Measurements from ENCODE around the gene BICC1.
A peak's percentile ranks its signal among the peaks of the same experiment; 100 is the strongest.

Gene BICC1

GRCh38 chr10:58810751-58811150 is 298.1 kb downstream of the BICC1 start:
- no peak for DNase-seq (ENCODE audit: low read depth)

GRCh38 chr10:58813573-58813972 is 300.9 kb downstream of the BICC1 start:
- no peak for DNase-seq (ENCODE audit: low read depth)
- H3K4me3 ChIP-seq (ENCODE audit: low read length): no peak overlapping the region

More at GRCh38 chr10:58810751-58811150, 298.1 kb downstream of the BICC1 start:
- no peak overlapping the region for H3K4me3 ChIP-seq (ENCODE audit: low read length)
- no peak for TF ChIP-seq CTCF (conservative IDR thresholded peaks at IDR 0.05; ENCODE audit: low read length)

GRCh38 chr10:58817201-58817846 is 304.7 kb downstream of the BICC1 start:
- no peak for TF ChIP-seq CTCF (conservative IDR thresholded peaks at IDR 0.05; ENCODE audit: low read length)
- no peak for DNase-seq (ENCODE audit: low read depth)
- no peak overlapping the region for H3K4me3 ChIP-seq (ENCODE audit: low read length)

More at GRCh38 chr10:58813573-58813972, 300.9 kb downstream of the BICC1 start:
- no peak for TF ChIP-seq CTCF (conservative IDR thresholded peaks at IDR 0.05; ENCODE audit: low read length)

- no peak overlapping the region for H3K4me3 ChIP-seq (ENCODE audit: low read length)
- peak; percentile 78 for DNase-seq (ENCODE audit: low read depth)
- TF ChIP-seq CTCF (conservative IDR thresholded peaks at IDR 0.05; ENCODE audit: low read length): no peak; the same call in 1 of the 2 replicates
Measured at GRCh38 chr10:58818900-58819299, 306.2 kb downstream of the BICC1 start.

- no peak overlapping the region for H3K4me3 ChIP-seq (ENCODE audit: low read length)
- DNase-seq (ENCODE audit: low read depth): no peak
- no peak for TF ChIP-seq CTCF (conservative IDR thresholded peaks at IDR 0.05; ENCODE audit: low read length)
Measured at GRCh38 chr10:58820386-58820785, 307.7 kb downstream of the BICC1 start.

- TF ChIP-seq CTCF (conservative IDR thresholded peaks at IDR 0.05; ENCODE audit: low read length): no peak
- DNase-seq (ENCODE audit: low read depth): peak; percentile 65
- no peak overlapping the region for H3K4me3 ChIP-seq (ENCODE audit: low read length)
Measured at GRCh38 chr10:58820861-58821751, 308.4 kb downstream of the BICC1 start.

GRCh38 chr10:58821752-58822056 is 309.0 kb downstream of the BICC1 start:
- DNase-seq (ENCODE audit: low read depth): no peak
- no peak for TF ChIP-seq CTCF (conservative IDR thresholded peaks at IDR 0.05; ENCODE audit: low read length)
- H3K4me3 ChIP-seq (ENCODE audit: low read length): no peak overlapping the region

Data from AG10803 (cell line).